ENCODE data around the gene PRR36.

The PRR36 gene

DNA sequence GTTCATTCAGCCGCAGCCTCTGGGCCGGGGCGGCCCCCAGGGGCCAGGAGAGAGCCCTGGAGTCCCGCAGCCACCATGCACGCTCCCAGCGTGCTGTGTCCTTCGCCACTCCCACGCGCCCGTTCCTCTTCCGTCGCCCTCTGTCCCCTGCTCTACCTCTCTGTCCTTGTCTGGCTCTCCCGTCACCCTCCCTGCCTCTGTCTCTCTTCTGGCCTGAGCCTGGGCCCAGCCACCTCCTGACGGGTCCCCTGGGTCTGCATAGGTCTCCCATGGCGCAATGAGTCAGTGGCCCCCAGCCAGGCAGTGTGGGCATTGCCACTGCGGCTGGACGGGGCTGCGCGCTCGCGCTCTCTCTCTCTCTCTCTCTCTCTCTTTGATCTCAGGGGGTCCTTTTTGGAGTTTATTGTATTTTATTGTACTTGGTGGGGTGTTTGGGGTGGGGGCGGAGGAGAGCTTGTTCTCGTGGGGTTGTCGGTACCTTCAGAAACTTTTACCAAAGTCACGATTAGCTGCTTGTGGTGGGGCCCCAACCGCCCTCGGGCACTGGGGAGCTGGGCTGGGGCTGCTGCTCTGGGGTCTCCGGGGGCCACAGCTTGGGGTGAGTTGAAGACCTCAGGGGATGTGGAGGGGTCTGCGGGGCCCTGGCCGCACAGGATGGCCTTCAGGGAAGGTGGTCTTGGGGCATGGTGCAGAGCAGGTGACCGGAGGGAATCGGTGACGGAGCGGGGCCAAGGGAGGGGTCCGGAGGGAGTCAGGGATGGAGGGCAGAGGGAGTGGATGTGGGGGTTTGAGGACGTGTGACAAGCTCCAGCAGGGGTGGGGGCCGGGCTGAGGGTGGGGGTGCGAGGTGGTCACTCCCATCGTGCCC, 38.7 kb upstream of the PRR36 start:
- DNase-seq, result no peak

GRCh38 chr19:7912144-7912696, 38.0 kb upstream of the PRR36 start:
- no peak for DNase-seq

DNA sequence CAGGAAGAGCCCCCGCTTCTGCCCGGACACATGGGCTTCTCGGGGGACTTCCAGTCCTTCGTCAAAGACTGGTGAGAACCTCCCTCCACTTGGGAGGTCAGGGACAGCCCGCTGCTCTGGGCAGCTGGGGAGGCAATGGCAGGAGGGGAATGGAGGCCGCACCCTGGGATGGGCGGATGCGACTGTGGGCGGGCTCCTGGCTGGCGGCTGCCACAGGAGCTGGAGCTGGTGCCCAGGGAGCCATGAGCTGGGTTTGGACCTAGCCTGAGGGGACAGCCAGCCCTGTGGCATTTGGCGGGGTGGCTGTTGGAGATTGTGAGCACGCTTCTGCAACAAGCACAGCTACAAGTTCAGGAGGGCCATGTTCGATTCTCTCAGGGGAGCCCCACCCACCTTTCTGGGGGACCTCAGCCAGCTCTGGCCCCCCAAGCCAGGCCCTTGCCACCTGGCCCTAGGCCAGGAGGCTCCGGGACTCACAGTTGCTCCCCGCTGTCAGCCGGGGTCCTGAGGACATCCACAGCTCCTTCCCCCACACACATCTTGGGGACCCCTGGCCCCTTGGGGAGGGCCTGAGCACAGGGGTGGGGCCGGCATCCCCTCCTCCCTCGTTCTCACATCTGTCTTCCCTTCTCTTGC, 37.4 kb upstream of the PRR36 start:
- no peak for DNase-seq

DNA sequence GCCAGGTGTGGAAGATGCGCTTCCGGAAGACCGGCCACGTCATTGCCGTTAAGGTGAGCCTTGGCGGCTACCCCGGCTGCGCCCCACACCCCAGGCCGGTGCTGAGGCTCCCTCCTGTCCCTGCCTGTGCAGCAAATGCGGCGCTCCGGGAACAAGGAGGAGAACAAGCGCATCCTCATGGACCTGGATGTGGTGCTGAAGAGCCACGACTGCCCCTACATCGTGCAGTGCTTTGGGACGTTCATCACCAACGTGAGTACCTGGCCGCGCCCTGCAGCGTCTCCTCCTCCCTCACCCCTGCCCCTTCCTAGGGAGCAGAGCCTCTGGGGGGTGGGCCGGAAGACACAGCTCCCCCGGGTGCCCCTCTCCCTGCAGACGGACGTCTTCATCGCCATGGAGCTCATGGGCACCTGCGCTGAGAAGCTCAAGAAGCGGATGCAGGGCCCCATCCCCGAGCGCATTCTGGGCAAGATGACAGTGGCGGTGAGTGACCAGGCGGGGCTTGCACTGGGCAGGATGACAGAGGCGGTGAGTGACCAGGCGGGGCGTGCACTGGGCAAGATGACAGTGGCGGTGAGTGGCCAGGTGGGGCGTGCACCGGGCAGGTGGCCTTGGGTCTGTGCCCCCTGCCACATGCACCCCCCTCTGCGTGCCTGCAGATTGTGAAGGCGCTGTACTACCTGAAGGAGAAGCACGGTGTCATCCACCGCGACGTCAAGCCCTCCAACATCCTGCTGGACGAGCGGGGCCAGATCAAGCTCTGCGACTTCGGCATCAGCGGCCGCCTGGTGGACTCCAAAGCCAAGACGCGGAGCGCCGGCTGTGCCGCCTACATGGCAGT, 36.4 kb upstream of the PRR36 start:
- DNase-seq, result no peak

DNA sequence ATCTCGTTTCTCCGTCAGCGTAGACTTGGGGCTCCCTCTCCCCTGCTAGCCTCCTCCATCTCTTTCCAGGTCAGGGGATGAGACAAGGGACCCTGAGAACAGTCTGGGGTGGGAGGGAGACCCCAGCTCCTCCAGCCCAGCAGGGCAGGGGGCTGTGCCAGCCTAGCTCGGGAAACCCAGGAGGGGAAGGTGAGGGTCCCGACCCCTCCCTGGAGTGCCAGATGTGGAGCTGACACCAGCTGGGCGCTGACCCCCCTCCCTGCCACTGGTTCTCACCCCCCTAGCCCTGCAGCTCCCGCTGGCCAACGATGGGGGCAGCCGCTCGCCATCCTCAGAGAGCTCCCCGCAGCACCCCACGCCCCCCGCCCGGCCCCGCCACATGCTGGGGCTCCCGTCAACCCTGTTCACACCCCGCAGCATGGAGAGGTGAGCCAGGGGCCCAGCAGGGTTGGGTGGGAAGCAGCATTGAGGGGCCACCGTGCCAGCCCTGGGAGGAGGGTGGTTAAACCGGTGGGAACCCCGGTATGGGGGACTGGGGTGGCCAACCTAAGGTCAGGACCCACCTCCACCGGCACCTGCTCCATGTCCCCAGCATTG, 35.4 kb upstream of the PRR36 start:
- DNase-seq, result no peak

DNA sequence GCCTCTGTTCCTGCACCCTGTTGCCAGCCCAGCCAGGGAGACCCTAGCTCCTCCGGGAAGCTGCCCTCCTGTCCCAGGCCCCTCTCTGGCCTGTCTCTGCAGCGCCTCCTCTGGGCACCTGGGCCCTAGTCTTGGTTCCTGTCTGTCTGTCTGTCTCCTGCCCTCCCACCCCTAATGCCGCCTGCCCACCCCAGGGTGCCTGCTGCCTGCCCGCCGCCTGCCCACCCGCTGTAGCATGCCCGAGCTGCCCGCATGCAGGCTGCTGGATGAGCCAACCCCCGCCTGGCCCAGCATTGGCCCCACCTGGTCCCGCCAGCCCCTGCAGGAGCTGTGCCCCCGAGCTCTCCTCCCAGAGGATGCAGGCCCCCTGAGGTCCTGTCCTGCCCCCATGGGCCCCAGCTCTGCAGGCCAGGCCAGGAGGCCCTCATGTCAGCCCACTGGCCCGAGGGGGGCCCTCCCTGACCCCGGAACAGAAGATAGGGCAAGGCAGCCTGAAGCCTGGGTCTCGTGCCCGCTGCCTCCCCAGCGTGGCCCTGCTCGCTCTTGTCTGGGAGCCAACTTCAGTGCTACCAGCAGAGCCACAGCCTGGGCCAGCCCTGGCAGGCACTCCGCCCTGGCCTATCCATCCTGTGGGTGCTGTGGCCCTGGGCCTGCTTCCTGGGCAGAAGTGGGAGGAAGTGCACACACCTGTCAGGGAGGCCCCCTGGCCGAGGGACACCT, 34.7 kb upstream of the PRR36 start:
- DNase-seq, result no peak

- DNase-seq, result no peak
Measured at GRCh38 chr19:7908078-7908699, 34.0 kb upstream of the PRR36 start.

DNA sequence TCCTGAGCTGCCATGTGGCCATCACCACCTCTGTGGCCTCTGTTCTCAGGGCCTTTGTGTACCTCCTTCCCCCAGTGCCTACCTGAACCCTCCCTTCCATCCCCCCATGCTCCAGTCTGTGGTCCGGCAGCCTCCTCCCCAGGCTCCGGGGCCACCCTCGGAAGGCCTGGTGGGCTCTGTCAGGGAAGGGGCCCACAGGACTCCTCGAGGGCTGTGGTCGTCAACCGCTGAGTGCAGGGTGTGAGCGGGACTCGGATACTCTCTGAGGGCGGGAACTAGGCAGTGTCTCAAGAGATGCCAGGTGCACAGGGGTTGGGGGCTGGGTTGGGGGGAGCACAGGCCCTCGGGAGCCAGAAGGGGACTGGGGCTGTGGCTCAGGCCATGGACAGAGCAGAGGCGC, 33.4 kb upstream of the PRR36 start:
- no peak for DNase-seq

DNA sequence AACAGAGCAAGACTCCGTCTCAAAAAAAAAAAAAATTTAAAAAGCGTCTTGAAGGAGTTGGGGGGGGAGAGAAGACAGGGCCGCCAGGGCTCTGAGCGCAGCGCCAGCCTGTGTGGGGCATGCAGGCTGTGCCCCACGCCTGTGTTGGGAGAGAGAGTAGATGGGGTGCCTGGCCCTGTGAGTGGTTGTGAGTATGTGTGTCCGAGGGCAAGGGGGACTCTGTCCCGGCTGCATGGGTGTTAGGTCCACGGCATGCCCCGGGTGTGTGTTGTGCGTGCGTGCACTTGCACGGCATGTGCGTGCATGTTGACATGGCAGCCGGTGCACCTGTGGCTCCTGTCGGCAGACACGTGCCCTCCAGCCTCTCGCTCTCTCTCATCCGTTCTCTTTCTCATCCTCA, 32.9 kb upstream of the PRR36 start:
- no peak for DNase-seq

GRCh38 chr19:7905859-7906258, 31.7 kb upstream of the PRR36 start:
- no peak for DNase-seq

DNA sequence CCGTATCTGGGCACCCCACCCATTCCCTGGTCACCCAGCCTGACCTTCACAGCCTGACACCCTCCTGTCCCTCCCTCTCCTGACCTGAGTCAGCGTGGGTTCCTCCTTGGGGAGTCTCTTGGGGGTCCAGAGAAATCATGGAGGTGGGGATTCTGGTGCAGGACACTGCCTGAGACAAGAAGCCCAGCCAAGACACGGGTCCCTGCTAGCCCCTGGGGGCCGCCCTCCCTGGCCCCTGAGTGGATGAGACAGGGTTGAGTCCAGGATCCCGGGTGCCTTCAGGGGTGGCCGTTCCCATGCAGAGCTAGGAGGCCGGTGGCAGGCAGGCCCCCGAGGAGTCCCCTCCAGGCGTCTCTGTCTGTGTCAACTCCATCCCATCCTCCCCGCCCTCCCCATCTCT, 31.1 kb upstream of the PRR36 start:
- DNase-seq, result no peak

DNA sequence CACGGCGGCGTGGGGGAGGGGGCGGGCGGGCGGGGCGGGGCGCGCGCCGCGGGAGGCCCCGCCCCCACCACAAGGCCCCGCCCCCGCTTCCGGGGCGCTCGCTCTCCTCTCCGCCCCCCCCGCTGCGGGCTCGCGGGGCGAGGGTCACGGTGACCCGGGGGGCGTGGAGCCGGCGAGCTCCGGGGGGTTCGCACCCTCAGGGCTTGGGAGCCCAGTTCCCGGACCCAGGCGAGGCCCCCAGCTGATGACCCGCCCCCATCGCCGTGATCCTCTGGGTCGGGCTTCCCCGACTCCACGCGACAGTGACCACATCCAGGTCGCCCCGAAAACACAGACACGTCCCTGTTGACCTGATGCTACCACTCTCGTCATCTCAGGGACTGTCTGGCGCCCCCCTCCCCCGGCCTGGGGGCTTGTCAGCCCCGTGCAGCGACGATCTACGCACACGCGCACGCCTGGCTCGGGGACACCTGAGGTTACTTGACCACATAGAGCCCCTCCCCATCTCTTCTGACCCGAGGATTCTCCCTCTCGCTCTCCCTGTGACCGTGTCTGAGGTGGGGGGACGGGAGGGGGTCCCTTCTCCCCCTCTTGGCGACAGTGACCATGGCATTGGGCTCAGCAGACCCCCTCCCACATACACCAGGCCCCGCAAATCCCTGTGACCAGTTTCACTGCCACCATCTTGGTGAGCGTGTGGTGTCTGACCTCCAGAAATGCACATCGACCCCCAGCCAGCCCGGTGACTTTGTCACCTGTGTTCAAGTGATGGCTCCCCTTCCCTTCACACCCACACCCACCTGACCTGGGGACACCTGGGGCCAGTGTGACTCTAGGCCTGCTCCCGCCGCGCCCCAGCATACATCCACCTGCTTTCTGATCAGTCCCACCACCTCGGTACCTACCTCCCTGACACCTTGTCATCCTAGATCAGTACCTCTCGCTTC, 30.2 kb upstream of the PRR36 start:
- DNase-seq, result no peak

DNA sequence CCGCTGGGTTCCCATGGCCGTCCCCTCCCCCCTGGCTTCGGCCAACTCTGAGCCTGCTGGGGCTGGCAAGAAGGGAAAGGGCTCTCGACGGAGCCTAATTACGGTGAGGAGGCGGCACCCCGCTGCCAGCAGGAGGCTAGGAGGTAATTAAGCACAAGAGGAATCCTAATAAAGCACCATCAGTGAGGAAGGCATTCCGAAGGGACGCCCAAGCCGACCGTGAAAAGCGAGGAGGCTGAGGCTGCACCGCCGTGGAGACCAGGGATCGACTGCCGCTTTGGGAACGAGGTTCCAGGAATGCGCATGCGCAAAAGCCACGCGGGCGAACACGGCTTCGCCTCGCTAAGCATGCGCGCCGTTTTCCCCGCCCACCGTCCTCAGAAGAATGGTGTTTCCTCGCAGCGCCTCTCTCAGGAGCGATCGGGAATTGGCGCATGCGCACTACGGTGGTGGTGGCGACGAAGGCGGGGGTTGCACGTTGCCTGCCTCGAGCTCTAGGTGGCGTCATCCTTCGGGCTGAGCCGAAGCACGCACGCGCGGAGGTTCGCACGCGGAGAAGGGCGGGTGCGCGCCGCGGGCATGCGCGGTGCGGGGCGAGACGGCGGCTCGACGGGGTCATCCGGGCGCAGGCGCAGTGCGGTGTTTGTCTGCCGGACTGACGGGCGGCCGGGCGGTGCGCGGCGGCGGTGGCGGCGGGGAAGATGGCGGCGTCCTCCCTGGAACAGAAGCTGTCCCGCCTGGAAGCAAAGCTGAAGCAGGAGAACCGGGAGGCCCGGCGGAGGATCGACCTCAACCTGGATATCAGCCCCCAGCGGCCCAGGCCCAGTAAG, 29.3 kb upstream of the PRR36 start, which contains the start of gene MAP2K7:
Gene MAP2K7, plus strand, starts transcription at position 634 of the 830 bp plus-strand sequence. Its CDS starts 68 bp downstream, at position 702.
- DNase-seq, result peak; percentile 99

- no peak for DNase-seq
Measured at GRCh38 chr19:7902796-7903243, 28.6 kb upstream of the PRR36 start.

DNA sequence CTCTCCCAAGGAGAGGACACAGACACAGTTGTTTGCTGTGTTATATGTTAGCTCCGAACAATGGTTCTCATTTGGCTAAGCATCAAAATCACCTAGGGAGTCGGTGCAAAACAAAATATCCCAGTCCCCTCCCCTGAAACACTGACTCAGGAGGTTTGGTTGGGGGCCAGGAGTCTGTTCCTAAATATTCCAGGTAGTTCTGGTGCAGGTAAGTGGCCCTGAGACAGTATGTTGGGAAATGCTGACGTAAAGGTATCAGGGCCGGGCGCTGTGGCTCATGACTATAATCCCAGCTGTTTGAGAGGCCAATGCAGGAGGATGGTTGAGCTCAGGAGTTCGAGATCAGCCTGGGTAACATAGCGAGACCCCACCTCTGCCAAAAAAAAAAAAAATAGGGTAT, 27.1 kb upstream of the PRR36 start:
- no peak for DNase-seq

GRCh38 chr19:7900931-7901330, 26.7 kb upstream of the PRR36 start:
- no peak for DNase-seq

GRCh38 chr19:7900401-7900870, 26.2 kb upstream of the PRR36 start:
- no peak for DNase-seq

DNA sequence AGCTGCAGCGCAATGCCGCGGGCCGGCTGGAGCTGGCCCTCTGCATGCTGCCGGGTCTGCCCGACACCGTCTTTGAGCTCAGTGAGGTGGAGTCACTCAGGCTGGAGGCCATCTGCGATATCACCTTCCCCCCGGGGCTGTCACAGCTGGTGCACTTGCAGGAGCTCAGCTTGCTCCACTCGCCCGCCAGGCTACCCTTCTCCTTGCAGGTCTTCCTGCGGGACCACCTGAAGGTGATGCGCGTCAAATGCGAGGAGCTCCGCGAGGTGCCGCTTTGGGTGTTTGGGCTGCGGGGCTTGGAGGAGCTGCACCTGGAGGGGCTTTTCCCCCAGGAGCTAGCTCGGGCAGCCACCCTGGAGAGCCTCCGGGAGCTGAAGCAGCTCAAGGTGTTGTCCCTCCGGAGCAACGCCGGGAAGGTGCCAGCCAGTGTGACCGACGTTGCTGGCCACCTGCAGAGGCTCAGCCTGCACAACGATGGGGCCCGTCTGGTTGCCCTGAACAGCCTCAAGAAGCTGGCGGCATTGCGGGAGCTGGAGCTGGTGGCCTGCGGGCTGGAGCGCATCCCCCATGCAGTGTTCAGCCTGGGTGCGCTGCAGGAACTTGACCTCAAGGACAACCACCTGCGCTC, 25.7 kb upstream of the PRR36 start:
- no peak for DNase-seq

DNA sequence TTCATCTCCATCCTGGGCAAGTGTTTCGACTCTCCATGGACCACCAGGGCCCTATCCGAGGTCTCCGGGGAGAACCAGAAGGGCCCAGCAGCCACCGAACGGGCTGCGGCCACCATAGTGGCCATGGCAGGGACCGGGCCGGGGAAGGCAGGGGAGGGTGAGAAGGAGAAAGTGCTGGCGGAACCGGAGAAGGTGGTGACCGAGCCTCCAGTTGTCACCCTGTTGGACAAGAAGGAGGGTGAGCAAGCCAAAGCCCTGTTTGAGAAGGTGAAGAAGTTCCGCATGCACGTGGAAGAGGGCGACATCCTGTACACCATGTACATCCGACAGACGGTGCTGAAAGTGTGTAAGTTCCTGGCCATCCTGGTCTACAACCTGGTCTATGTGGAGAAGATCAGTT, 24.8 kb upstream of the PRR36 start:
- DNase-seq, result no peak

Measured in T1000 (cell line).